NCI-H2196 (cell line): Measurements from ENCODE around the gene MAP3K12.
"Not testable (repeated sequence)": the region's sequence is repeated elsewhere in the genome, so short reads cannot be mapped to it uniquely, and the experiment has no call there.

Experiments used
- DNase-seq: peaks from one replicate; lab custom pipeline; 2025; ENCODE audit not compliant: unreplicated experiment; lab: John Stamatoyannopoulos, UW

MAP3K12 gene, protein sequence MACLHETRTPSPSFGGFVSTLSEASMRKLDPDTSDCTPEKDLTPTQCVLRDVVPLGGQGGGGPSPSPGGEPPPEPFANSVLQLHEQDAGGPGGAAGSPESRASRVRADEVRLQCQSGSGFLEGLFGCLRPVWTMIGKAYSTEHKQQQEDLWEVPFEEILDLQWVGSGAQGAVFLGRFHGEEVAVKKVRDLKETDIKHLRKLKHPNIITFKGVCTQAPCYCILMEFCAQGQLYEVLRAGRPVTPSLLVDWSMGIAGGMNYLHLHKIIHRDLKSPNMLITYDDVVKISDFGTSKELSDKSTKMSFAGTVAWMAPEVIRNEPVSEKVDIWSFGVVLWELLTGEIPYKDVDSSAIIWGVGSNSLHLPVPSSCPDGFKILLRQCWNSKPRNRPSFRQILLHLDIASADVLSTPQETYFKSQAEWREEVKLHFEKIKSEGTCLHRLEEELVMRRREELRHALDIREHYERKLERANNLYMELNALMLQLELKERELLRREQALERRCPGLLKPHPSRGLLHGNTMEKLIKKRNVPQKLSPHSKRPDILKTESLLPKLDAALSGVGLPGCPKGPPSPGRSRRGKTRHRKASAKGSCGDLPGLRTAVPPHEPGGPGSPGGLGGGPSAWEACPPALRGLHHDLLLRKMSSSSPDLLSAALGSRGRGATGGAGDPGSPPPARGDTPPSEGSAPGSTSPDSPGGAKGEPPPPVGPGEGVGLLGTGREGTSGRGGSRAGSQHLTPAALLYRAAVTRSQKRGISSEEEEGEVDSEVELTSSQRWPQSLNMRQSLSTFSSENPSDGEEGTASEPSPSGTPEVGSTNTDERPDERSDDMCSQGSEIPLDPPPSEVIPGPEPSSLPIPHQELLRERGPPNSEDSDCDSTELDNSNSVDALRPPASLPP

DNA sequence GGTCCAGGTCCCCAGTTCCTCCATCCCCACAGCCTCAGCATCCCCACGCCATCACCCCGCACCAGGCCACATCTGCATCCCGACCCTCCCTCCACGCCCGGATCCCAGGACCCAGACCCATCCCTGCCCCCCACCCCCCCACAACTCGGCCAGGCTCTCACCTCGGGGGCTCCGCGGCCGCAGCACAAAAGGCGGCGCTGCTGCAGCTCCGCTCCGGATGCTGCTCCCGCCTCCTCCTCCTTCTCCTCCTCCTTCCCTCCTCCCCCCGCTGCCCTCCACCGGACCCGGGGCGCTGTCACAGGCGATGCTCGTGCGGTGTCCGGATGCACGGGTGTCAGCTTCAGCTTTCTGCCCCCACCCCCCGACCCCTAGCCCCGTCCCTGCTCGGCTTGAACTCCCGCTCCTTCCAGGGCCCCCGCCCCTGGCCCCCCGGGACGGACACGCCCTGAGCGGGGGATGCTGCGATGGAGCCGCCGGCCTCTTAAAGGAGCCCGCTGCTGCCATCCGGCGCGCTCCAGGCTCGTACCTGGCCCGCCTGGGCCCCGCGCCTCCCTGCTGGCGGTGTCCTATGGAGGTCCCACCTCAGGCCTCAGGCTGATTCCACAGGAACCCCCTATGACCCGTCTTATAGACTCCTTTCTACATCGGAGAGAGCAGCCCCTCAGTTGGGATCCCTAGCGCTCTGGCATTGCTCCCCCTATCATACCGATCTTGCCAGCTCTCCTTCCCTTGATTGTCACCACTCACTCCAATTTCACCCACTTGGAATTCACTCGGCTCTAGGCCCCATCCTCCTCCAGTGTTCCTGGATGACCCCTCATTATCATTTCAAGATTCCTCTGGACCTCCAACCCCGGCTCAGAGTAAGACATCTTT lies at the start of gene MAP3K12:
Gene MAP3K12 (minus strand): TSS at position 193 of the 876 bp plus-strand sequence. CDS start 12,067 bp downstream, outside the sequence.
- peak; percentile 56 for DNase-seq

DNA sequence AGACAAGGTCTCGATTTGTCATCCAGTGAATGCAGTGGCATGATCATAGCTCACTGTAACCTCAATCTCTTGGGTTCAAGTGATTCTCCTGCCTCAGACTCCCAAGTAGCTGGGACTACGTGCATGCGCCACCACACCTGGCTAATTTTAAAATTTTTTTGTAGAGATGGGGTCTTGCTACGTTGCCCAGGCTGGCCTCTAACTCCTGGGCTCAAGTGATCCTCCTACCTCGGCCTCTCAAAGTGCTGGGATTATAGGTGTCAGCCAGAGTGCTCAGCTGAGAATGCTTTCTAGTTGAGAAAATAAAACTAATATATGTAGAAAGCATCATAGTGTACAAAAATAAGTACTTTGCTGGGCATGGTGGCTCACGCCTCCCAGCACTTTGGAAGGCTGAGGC lies 49.1 kb upstream of the MAP3K12 start:
- DNase-seq = not testable (repeated sequence)

DNA sequence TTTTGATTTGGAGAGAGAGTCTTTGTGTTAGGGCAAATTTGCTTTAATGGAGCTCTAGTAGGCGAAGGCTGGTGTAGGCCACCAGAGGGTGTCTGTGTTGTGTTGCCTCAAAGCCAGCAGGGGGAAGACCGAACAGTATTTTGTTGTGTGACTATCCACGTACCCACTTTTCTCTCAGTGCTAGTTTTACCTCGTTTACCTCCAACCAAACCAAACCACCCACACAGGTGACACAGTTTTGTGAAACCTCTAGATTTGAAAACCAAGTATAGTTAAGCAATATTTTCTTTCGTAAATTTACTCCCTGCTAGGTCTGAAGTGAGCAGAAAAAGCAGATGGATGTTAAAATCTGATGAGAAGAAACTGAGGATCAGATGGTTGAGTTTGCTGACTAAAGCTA lies 44.3 kb upstream of the MAP3K12 start:
- DNase-seq = peak; percentile 55

DNA sequence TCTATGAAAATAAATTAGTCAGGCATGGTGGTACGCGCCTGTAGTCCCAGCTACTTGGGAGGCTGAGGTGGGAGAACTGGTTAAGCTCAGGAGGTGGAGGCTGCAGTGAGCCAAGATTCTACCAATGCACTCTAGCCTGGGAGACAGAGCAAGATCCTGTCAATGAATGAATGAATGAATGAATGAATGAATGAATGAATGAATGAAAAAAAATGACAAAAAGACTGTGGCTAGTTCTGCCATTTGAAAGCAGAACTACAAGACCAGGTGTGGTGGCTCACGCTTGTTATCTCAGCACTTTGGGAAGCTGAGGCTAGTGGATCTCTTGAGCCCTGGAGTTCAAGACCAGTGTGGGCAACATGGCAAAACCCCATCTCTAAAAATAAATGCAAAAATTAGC lies 40.3 kb upstream of the MAP3K12 start:
- no peak for DNase-seq

DNA sequence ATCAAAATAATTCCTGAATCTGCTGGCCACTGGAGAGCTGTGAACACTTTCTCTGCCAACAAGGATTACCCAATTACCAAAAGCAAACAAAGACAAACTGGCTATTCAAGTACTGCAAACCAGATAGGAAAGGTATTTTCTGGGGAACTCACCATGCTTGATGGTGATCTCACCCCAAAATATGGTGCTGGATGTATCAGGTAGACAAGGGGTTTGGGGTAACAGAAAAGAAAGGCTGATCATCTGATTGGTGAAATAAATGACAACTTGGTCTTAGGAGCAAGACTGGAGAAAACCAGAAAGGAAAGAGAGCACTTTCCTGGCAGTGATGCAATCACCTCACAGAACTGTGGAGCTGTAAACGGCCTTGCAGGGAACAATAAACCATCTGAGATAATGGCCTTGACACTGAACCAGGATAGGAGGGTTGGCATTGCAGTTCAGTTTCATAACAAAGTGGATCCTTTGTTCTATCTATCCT lies 39.0 kb upstream of the MAP3K12 start:
- peak; percentile 91 for DNase-seq

DNA sequence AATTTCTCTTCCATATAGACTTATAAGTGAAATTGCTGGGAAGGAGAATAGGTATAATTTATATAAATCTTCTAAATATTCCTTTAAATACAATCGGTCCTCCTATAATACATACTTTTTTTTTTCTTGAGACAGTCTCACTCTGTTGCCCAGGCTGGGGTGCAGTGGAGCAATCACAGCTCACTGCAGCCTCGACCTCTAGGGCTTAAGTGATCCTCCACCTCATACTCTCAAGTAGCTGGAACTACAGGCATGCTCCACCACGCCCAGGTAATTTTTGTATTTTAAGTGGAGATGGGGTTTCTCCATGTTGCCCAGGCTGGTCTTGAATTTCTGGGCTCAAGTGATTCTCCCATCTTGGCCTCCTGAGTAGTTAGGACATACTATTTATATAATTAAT lies 37.7 kb upstream of the MAP3K12 start:
- no peak for DNase-seq

DNA sequence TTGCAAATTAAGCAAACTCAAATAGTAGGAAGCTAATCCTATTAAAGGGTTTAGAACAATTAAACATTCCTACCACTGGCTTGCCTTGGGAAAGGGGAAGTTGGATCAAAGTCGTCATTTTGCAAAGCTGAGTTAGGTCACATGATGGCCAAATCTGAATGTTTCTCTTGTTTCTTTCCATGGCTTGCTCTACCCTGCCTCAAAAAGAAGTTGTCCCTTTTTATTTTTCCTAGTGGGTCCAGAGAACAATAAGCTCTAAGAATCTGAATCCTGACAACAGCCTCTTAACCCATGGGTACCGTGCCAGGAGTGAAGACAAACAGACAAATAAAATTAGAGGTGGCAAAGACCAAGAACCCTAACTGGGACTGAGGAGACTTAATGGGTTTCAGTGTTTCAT lies 34.2 kb upstream of the MAP3K12 start:
- no peak for DNase-seq

DNA sequence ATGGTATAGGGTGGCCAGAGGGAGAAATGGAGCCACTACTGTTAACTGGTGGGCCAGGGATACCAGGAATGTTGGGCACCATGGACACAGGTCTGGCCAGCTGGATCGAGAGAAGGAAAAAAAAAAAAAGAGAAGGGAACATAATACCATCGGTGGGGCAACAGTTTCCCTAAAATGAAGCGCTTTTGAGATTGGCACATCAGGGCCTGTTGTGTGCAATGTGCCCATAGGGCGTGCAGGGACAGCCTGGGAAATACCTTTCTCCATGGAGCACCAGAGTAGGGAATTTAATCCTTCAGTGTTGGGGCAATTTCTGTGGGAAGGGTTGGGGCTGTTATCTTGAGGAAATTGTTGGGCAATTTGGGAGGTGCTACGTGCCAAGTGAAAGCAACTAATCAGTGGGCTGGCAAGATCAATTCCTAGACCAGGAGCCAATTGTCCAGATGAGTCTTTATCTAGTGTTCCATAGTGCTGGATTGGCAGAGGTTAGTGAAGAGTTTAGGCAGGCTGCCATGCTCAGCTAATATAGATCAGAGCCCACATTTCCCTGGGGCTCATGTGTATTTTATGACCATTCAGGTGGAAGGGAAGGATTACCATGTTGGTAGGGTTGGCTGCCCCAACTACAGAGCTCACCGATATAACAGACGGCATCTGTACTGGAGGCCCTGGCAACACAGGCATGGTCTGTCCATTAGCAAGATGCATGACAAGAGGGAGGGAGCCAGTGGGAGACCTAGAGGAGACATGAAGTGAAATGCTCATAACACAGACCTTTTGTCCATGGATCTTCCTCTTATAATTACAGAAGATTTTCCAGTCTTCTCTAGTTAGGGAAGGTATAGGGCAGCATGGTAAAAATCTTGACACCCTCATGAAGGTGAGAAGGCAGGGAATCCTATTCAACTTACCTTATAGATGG lies 33.5 kb upstream of the MAP3K12 start:
- no peak for DNase-seq

DNA sequence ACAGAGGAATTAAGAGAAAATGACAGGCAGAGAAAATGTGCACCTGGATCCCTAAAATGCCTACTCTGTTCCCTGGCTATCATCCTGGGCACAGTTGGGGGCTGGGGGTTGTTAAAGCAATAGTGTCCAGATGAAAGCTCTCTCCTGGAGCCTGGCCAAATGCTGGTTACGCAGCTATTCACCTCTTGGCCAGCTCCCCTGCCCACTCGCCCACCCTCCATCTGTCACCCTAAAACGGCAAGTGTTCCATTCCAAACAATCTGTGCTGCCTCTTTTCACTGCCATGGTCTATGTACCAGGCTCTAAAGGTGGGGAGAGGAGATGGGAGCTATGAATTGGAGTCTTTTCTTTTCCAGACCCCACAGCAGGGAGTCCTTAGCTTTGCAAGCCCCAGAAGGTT lies 32.8 kb upstream of the MAP3K12 start:
- DNase-seq = no peak

DNA sequence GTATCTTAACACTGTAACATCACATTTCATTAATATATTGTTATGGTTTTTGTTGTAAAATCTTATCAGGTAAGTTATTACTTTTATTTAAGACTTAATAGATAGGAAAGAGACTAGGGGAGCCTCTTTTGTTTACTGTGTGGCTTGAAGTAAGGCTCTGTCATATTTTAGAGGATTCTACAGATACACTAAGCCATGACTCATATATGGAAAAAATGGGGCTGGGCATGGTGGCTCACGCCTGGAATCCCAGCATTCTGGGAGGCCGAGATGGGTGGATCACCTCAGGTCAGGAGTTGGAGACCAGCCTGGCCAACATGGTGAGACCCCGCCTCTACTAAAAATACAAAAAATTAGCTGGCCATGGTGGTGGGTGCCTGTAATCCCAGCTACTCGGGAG lies 31.7 kb upstream of the MAP3K12 start:
- no peak for DNase-seq

DNA sequence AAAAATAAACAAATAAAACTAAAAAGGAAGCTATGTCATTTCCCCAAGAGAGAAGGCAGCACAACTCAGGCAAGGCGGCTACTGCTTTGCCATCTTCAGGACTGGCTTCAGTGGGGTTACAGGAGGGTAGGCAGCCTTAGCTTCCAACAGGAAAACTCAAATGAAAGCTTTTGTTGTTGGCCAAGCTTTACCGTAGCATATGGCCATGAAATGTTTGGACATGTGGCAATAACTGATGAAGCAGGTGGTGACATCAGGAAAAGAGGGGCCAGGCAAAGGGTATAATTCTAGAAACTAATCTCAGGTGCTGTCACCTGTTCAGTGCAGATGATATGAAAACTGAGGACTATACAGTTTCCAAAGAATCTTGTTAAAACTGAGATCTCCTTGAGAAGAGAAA lies 30.8 kb upstream of the MAP3K12 start:
- DNase-seq = no peak

DNA sequence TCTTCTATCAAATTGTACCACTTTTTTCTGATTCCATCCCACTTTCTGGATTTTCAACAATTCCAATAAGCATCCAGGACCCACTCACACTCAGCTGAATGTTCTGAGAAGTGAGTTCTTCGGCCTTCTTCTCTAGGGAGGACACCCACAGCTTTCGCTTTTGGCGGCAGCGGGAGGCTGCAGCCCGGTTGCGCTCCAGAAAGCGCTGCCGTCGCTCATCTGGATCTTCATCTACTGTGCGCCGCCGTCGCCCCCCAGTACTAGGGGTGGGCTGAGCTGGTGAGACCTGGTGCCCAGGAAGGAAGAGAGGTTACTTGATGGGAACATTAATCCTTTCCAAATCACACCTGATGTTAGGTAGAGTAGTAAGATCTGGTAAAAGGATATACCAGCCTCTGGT lies 25.2 kb upstream of the MAP3K12 start:
- no peak for DNase-seq

DNA sequence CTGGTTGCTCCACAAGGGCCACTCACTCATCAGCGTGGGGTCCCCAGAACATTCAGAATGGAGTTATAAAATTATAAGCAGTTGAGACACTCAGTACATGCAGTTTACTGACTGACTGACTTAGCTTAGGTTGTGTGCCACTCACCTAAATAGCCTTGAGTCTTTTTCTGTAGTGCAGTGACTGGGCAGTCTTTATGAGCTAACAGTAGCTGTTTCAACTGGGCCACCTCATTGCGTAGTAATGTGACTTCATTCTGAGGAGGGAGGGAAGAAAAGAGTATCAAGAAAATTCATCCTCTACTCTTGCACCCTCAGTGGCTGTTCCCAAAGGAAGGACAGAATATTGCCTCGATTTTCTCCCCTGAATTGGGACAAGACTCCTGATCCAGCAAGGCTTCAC lies 23.9 kb upstream of the MAP3K12 start:
- no peak for DNase-seq

DNA sequence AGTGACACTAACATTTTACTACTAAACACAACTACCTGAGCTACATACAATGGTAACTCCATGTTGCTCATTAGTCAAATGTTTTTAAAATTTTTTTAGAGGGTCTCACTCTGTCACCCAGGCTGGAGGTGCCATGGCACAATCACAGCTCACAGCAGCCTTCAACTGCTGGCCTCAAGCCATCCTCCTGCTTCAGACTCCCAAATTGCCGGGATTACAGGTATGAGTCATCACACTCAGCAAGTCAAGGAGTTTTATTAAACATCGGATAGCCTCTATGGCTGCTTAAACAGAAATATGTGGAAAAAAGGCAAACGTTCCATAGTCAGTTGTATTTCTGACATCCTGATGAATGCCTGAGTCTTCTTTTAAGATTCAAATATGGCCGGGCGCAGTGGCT lies 19.1 kb upstream of the MAP3K12 start:
- DNase-seq = no peak

DNA sequence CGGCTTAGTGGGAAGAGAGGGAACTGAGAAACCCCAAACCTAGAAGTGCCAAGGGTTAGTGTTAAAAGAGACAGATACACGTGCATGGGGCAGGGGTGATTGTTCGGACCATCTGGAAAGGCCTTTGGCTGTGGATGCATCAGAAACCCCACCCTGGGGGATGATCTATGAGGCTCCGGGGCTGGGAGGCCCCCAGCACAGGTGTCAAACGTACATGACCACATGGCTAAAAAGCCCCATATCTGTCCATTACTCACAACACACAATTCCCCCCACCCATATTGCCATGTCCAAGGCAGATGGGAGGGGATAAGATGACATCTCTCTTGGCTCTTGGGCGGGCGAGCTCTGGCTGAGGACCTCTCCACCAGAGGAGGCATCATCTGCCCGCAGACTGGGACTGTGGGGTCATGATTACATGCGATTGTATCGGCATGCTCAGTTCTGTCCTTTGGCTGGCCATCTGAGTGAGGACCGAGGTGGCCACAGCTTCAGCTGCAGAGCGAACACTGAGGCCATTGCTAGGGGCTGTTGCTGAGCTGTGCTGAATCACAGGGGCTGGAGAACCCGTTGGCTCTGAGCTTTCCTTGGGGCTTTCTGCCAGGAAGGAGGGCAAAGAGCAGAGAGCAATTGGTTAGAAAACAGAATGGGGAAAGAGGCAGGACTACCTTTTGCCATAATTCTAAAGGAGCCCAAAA lies 17.6 kb upstream of the MAP3K12 start:
- DNase-seq = no peak

DNA sequence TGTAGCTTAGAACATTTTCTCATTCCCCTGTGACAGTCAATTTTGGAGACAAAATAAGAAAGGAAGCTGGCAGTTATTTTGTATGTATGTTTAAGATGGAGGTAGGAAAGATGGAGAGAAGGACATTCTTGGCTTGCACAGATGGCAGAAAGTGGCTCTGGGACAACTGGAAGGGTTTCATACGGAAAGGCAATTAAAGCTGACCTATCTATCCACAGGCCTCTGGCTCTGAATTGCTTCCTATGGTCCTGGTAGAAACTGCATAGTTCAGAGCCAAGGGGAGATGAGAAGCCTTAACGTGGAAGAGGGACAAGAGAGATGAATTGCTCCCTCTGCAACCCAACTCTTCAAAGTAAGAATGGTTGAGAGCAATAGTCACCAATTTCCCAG lies 16.0 kb upstream of the MAP3K12 start:
- no peak for DNase-seq

DNA sequence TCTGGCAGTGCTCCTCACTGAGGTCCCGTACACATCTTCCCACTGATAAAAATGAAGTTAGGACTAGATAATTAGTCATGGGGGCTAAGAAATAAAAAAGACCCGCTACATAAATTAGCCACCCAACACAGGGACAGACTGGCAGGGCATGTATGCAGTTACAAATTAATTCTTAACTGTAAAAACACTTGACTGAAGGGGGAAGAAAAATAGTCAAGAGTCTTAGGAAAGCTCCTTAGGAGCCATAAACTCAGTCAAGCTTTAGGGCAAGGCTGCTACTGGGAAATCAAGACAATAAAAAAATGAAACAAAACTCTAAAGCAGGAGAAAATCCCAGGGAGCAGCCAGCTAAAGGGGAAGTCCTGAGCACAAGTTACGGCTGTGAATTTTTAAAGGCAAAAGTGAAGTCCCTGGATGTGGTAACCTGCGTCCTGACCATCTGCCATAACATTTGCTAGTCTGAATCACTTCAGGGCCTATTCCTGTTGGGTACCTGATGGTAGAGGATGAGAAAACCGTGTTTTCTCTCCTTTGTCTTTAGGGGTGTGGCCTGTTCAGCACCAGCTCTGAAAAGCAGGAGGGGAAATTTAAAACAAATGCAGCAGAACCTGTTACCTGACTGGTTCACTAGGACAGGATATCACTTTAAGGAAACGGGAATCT lies 15.5 kb upstream of the MAP3K12 start:
- no peak for DNase-seq

DNA sequence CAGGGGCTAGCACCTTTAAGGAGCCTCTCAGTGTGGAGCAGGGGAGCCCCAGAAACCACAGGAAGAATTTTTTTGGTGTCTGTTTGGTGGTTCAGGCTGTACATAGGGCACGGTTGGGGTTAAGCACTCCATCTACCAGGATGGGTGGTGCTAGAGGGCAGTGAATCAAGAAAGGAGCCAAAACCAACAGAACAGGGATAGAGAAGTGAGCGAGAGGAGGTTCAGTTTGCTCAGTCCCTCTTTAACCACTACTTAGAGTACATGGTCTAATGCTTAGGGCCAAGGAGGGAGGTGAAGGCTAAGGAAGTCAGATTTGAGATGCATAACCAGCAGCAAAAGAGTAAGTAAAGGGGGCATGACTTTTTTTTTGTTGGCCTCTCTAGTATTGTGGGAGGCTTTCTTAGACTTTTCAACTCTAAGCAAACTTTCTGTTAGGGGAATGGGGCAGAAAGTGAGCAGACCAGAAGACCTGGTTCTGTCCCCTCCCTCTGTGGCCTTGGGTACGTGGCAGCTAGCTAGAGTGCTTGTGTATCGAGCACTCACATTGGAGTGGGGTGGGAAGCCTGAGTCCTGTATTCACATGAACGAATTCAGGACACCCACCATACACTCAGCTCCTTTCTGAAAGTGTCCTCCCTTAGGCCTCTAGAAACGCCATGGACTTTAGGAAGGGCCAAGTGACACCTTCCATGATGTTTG lies 14.6 kb upstream of the MAP3K12 start:
- DNase-seq = no peak
